Activated naive CD8-positive, alpha-beta T cell treated with anti-CD3 and anti-CD28 coated beads, Interleukin-2, amount 50 U/mL, for 16 hours (primary cell): ENCODE data around the gene ACTC1.

Source experiments
- DNase-seq: peaks from one replicate; pipeline ENCODE4 v3.0.0-alpha.2; 2020; ENCODE audit warnings: low read depth, low spot score

Gene ACTC1

GRCh38 chr15:34759347-34759746 is 36.0 kb downstream of the ACTC1 start:
- no peak for DNase-seq

- no peak for DNase-seq
These were observed 38.1 kb downstream of the ACTC1 start for GRCh38 chr15:34757262-34757661.

- no peak for DNase-seq
These were observed 40.0 kb downstream of the ACTC1 start for GRCh38 chr15:34755419-34755773.

GRCh38 chr15:34754674-34755418 is 40.5 kb downstream of the ACTC1 start, which contains the start of gene GJD2:
GJD2 (minus strand) TSS chr15:34754998; CDS start chr15:34754488, 510 bp downstream.
- no peak for DNase-seq

- no peak for DNase-seq
These were observed 41.2 kb downstream of the ACTC1 start for GRCh38 chr15:34754171-34754601.

- DNase-seq, result no peak
These were observed 42.0 kb downstream of the ACTC1 start for GRCh38 chr15:34753236-34753894.

GRCh38 chr15:34749691-34750090 is 45.7 kb downstream of the ACTC1 start:
- no peak for DNase-seq
